ENCODE data around the gene ATRIP.
A peak's percentile ranks its signal among the peaks of the same experiment; 100 is the strongest.
"Not testable (repeated sequence)": the region's sequence is repeated elsewhere in the genome, so short reads cannot be mapped to it uniquely, and the experiment has no call there.

Gene ATRIP

GRCh38 chr3:48446425-48447193 lies at the start of gene ATRIP:
TSS of gene ATRIP (plus strand) at chr3:48446737. CDS start at chr3:48446846, 109 bp downstream.
- H3K4me3 ChIP-seq (ENCODE audit: low read depth, low read length), result peak within 1 kb of the TSS; percentile 95
- no peak for TF ChIP-seq CTCF (IDR thresholded peaks at IDR 0.05; ENCODE audit: insufficient read depth, low read depth, low read length, missing control alignments)
- peak; percentile 92 for DNase-seq (ENCODE audit: low read depth)

GRCh38 chr3:48397767-48398681 lies 48.5 kb upstream of the ATRIP start:
- no peak for DNase-seq (ENCODE audit: low read depth)
- H3K4me3 ChIP-seq (ENCODE audit: low read depth, low read length), result no peak overlapping the region
- no peak for TF ChIP-seq CTCF (IDR thresholded peaks at IDR 0.05; ENCODE audit: insufficient read depth, low read depth, low read length, missing control alignments)

GRCh38 chr3:48398701-48399386 lies 47.7 kb upstream of the ATRIP start:
- H3K4me3 ChIP-seq (ENCODE audit: low read depth, low read length), result no peak overlapping the region
- no peak for DNase-seq (ENCODE audit: low read depth)
- TF ChIP-seq CTCF (IDR thresholded peaks at IDR 0.05; ENCODE audit: insufficient read depth, low read depth, low read length, missing control alignments), result no peak

- H3K4me3 ChIP-seq (ENCODE audit: low read depth, low read length), result no peak overlapping the region
- no peak for DNase-seq (ENCODE audit: low read depth)
- no peak for TF ChIP-seq CTCF (IDR thresholded peaks at IDR 0.05; ENCODE audit: insufficient read depth, low read depth, low read length, missing control alignments)
Observed at GRCh38 chr3:48399387-48400172, 47.0 kb upstream of the ATRIP start.

- DNase-seq (ENCODE audit: low read depth), result peak; percentile 84
- H3K4me3 ChIP-seq (ENCODE audit: low read depth, low read length), result no peak overlapping the region
- peak; percentile 77 for TF ChIP-seq CTCF (IDR thresholded peaks at IDR 0.05; ENCODE audit: insufficient read depth, low read depth, low read length, missing control alignments)
Observed at GRCh38 chr3:48400824-48401433, 45.6 kb upstream of the ATRIP start.

GRCh38 chr3:48401434-48401901 lies 45.1 kb upstream of the ATRIP start:
- DNase-seq (ENCODE audit: low read depth); H3K4me3 ChIP-seq (ENCODE audit: low read depth, low read length): not testable (repeated sequence)
